G401 (cell line): ENCODE data around the gene GIT1. TPM values are rescaled to one million over a fixed set of nuclear protein-coding genes. Genes with fewer than 3 reads are reported as not detected.

Experiments
- DNase-seq: peaks from one replicate; pipeline ENCODE4 v3.0.0-alpha.2; 2015; ENCODE audit warnings: low spot score
- in situ Hi-C: cut with HindIII; loops from 2 replicates; pipeline ENCODE4 v1.10.0; 2016; ENCODE audit warnings: low sequenced_read_pairs, mixed read lengths
- total RNA-seq: library from RNA; depleted of rRNA; stranded (reverse); fragments of >200 nt; shearing (Covaris generic); gene quantifications from 2 replicates; pipeline ENCODE4 v1.2.3, GENCODE V29; 2014

The GIT1 gene
- total RNA-seq, 1 experiment from 2014 or later: 45.9 TPM

DNA sequence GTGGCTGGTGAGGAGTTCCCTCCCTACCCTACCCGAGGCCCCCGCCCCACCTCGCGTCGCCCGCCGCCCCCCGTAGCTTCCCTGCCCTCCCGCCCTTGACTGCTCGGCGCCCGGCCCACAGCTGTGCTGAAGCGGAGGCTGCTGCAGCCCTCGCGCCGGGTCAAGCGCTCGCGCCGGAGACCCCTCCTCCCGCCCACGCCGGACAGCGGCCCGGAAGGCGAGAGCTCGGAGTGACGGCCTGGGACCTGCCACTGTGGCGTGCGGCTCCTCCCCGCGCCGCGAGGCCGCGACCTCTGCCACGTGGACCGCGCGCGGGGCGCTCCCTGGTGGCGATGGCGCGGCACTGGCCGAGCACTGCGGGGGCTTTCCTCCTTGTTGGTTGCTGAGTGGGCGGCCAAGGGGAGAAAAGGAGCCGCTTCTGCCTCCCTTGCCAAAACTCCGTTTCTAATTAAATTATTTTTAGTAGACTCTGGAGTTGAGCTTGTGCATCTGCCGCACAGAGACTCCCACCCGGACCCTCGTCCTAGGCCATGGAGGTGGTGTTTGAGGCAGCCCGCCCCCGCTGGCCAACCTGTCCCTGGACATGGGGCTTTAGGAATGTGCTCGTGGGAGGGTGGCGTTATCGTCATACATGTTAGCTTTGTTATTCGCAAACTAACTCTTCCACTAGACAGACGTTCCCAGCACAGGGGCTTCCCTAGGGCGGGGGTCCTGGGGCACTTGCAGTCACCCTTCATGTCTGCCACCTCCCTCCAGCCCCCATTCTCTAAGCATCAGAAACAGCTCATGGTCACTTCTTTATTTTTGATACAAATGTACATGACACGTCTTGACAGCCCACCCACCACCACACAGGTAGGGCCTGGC is 16.5 kb downstream of the GIT1 start:
- DNase-seq: no peak
- in situ Hi-C loops: no loop called here

GRCh38 chr17:29571883-29572681 is 17.4 kb downstream of the GIT1 start:
- no peak for DNase-seq
- in situ Hi-C loops: no loop called here

DNA sequence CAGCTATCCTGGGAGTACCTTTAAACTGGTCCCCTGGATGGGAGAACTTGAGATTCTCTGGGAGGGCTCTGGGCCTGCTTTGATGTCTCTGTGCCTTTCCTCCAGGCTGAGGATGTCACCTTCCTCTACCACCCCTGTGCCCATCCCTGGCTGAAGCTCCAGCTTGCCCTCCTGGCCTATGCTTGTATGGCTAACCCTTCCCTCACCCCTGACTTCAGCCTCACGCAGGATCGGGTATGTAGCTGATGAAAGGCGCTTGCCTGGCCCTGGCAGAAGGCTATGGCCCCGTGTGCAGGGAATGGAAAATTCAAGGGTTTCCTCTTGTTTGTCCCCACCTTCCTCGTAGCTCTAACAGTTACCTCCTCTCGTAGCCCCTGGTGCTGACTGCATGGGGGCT is 18.0 kb downstream of the GIT1 start:
- DNase-seq: no peak
- in situ Hi-C loops: no loop called here

DNA sequence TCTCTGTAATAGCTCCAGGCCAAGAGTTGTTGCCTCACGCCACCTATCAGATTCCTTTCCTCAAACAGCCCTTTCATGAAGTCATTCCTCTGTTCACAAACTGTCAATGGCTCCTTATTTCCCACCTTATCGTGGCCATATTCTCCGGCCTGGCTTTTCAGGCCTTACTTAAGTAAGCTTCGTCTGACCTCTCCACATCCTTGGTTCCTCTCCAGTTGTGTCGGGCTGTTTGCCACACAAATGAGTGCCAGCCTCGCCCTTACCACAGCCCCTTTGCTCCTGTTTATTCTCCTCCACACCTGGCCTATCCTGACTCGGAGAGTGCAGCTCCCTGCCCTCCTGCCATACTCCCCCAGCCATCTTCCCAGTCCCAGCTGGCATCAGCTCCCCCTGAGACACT is 18.9 kb downstream of the GIT1 start:
- in situ Hi-C loops: no loop called here
- no peak for DNase-seq

DNA sequence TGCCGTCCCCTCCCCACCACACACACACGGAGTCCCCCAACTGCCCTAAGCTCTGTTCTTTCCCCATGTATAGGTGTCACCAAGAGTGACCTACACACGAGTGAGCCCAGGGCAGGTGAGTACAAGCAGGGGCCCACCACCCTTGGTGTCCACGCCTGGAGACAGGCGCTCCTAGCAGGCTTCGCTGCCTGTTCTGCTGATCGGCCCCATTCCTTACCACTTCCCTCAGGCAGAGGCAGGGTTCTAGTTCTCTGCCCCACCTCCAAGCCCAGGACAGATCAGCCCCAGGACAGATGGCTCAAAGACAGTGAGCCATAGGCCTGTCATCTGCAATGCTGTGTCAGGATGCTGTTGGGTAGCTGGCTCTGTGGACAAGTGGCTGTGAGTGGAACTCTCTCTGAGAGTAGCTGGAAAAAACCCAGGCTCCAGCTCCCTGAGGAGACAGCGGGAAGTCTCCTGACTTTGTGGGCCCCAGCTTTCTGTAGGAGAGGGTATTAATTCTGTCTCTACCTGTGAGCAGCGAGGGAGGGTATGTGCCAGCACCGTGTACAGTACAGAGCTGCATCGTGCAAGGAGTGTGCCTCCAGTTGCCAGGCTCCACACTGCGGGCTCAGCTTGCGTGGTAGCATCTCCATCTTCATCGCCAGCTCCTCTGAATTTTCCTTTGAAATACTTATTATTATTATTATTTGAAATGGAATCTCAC is 20.1 kb downstream of the GIT1 start:
- in situ Hi-C loops: no loop called here
- no peak for DNase-seq

GRCh38 chr17:29568331-29569244 is 20.9 kb downstream of the GIT1 start, which contains the start of gene TP53I13:
TP53I13 (plus strand) TSS chr17:29568701; CDS start chr17:29568759, 58 bp downstream.
- DNase-seq: peak; percentile 53
- in situ Hi-C loops: no loop called here

- DNase-seq: no peak
- in situ Hi-C loops: no loop called here
These were observed 21.7 kb downstream of the GIT1 start for GRCh38 chr17:29567554-29568330.

- in situ Hi-C loops: no loop called here
- DNase-seq: no peak
These were observed 22.2 kb downstream of the GIT1 start for GRCh38 chr17:29567304-29567553.

GRCh38 chr17:29566473-29567303 is 22.8 kb downstream of the GIT1 start, which contains the start of gene ABHD15:
ABHD15 (minus strand) TSS chr17:29567037; CDS start chr17:29566966, 71 bp downstream.
- DNase-seq: no peak
- in situ Hi-C loops: no loop called here

GRCh38 chr17:29565643-29566472 is 23.6 kb downstream of the GIT1 start:
- DNase-seq: no peak
- in situ Hi-C loops: no loop called here

GRCh38 chr17:29563816-29564215 is 25.6 kb downstream of the GIT1 start:
- in situ Hi-C loops: no loop called here
- DNase-seq: no peak

- DNase-seq: no peak
- in situ Hi-C loops: no loop called here
These were observed 26.8 kb downstream of the GIT1 start for GRCh38 chr17:29562615-29563014.

DNA sequence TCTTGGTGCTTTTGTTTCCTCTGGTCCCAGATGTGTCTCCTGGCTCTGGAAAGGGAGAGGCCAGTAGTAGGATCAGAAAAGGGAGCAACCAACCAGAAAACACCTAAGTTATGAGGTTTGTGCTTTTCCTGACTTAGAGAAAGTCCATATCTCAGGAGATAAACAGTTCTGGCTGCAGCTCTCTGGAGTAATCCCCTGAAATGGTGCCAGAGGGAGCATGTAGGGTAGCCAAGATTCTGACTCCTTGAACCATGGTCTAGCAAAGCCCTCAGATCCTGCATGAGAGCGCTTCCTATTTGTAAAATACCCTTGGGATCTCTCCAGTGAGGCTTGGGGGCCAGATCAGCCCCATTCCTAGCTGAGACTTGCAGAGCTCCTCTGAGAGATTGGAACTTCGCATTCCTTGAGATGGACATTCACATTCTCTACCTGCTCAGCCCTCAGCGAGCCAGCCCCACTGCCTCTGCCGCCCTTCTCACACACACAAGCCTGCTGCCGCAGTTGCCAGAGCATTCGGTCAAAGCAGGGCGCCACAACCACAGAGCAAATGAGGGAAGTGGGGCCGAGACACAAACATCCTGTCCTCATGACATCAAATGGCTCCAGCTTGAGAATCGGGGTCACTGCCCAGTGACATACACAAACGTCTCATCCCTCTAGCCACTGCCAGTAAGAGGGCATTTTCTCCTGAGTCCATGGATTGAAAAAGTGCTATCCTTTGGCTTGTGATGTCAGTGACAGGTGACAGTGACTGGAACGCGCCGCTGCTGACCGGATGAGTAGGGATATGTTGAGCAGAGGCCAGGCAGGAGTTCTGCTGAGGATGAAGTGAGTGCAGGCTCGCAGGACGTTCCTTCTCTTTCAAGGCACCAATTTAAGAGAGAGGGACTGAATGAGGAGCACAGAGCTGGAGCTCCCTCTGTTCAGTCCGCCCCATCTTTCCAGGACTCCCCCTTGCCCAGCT is 27.6 kb downstream of the GIT1 start:
- DNase-seq: no peak
- in situ Hi-C loops: no loop called here

DNA sequence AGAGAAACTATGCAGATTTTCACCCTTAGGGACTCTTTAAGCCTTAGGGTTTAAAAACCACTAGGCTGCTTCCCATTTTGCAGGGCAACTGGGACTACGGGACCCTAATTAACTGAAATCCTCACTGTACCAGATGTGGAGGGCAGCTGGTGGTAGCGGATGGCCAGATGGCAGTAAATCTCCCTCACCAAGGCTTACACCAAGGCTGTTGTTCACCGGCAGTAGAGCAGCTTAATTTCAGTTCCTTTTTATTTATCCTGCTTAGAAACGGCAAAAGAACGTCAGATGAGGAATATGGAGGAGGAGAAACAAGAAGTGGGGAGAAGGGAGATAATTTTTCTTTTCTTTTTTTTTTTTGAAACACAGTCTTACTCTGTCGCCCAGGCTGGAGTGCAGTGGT is 29.1 kb downstream of the GIT1 start:
- in situ Hi-C loops: no loop called here
- no peak for DNase-seq

DNA sequence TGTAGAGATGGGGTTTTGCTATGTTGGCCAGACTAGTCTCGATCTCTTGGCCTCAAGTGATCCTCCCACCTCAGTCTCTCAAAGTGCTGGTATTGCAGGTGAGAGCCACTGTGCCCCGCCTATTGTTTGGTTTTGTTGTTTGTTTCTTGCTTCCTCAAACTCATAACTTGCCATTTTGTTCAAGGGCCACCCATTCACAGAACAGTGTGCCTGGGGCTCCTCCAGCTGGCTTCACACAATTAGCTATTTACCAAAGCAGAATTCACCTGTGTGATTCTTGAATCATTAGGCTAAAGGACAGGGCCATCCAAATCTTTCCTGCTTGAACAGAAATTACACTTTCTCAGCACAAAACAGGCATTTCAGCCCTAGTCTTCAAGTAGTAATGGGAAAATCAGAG is 29.8 kb downstream of the GIT1 start:
- DNase-seq: no peak
- in situ Hi-C loops: no loop called here
